ENCODE data around the gene TRIM49D1.
"Not testable (repeated sequence)": the region's sequence is repeated elsewhere in the genome, so short reads cannot be mapped to it uniquely, and the experiment has no call there.

- not testable (repeated sequence) for TF ChIP-seq CTCF, POLR2A (IDR thresholded peaks at IDR 0.05)
These were observed 1.7 kb upstream of the TRIM49D1 start, which contains the start of gene TRIM49D2 for GRCh38 chr11:89923764-89924163.

All from esophagus squamous epithelium (tissue), 4 donors.